ENCODE results near the gene MYF5.

GRCh38 chr12:80747800-80748199, 31.1 kb downstream of the MYF5 start:
- TF ChIP-seq NFRKB (IDR thresholded peaks at IDR 0.05) (no peak), HDGF (IDR thresholded peaks at IDR 0.05; ENCODE audit: borderline replicate concordance) (no peak), ARNT (IDR thresholded peaks at IDR 0.05) (no peak)
